Urothelium cell line (cell line): ENCODE measurements around the gene STK40.

Experiments used
- DNase-seq: peaks from one replicate; pipeline ENCODE4 v3.0.0; 2011; ENCODE audit warnings: low spot score, mixed read lengths
- FAIRE-seq: peaks from 2 replicates; lab custom pipeline; 2011; peaks lifted over from hg19 to GRCh38; lab: Jason Lieb, UNC

STK40 gene

GRCh38 chr1:36321119-36321951 lies 64.4 kb downstream of the STK40 start:
- DNase-seq: no peak
- no peak for FAIRE-seq

DNA sequence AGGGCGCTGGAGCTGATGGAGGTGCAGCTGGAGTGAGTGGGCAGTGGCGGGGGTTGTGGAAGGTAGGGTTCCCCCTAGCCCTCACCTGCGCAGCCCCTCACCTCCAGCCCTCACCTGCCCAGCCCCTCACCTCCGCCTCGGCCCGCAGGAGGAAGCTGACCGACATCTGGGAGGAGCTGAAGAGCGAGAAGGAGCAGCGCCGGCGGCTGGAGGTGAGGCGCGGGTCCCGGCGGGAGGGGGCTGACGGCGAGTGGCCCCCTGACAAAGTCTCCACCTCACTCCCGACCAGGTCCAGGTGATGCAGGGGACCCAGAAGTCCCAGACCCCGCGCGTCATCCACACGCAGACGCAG lies 65.0 kb downstream of the STK40 start:
- FAIRE-seq (no peak), DNase-seq (no peak)

DNA sequence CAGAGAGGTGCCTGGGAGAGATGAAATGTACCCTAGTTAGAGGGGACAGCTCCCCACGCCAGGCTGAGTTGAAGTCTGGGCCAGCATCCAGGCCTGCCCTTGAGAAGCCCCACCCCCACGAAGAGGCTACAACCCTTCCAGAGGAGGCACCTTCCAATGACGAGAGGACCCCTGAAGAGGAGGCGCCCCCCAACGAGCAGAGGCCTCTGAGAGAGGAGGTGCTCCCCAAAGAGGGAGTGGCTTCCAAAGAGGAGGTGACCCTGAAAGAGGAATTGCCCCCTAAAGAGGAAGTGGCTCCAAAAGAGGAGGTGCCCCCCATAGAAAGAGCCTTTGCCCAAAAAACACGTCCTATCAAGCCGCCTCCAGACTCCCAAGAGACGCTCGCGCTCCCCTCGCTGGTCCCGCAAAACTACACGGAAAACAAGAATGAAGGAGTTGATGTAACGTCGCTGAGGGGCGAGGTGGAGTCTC lies 65.4 kb downstream of the STK40 start:
- no peak for DNase-seq
- FAIRE-seq: no peak

GRCh38 chr1:36309397-36309796 lies 76.3 kb downstream of the STK40 start:
- no peak for DNase-seq
- no peak for FAIRE-seq

DNA sequence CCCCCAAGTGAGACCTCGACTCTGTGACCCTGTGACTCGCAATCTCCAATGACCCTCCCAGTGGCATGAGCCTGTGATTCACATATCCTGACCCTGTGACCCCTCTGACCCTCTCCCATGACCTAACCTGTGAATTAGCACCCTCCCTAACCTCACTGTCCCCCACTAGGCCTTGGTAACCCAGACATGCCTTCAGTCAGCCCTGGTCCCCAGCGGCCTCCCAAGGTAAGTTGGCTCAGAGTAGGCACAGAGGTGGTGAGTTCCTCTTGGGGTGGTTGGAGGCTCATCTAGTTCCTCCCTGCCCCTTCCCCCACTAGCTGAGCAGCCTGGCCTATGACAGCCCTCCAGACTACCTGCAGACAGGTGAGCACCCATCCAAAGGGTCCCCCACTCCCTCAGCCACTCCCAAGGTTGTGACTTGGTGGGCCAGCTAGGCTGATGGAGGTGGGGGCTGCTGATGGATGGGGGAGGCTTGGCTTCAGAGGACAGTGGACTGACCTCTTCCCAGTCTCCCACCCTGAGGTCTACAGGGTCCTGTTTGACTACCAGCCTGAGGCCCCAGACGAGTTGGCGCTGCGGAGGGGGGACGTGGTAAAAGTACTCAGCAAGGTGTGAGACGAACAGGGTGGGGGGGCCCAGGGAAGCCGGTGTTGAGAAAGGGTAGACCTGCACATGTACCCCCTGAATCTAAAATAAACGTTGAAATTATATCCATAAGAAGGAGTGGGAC lies 78.0 kb downstream of the STK40 start:
- no peak for DNase-seq
- FAIRE-seq: no peak

GRCh38 chr1:36306902-36307456 lies 78.7 kb downstream of the STK40 start:
- FAIRE-seq: no peak
- no peak for DNase-seq

- no peak for FAIRE-seq
- DNase-seq: no peak
Observed at GRCh38 chr1:36306210-36306901, 79.4 kb downstream of the STK40 start, which contains the start of gene SH3D21. Gene SH3D21 (plus strand): TSS chr1:36306368. CDS start chr1:36306421, 53 bp downstream.

DNA sequence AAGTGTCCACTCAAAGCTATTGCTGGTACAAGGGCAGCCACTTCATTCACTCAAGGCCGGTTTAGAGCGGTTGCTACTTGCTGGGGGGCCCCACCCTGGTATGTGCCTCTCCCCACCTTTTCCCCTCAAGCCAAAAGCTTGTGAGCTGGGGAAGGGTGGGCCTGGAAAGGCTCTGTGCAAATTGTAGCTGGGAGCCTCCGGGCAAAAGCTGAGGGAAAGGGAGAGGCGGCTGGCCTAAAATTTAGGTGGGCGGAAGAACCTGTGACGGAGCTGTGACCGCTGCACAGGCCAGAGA lies 79.9 kb downstream of the STK40 start:
- DNase-seq: no peak
- no peak for FAIRE-seq

GRCh38 chr1:36304970-36305914 lies 80.5 kb downstream of the STK40 start:
- DNase-seq (no peak), FAIRE-seq (no peak)

GRCh38 chr1:36304521-36304920 lies 81.2 kb downstream of the STK40 start:
- FAIRE-seq (no peak), DNase-seq (no peak)

DNA sequence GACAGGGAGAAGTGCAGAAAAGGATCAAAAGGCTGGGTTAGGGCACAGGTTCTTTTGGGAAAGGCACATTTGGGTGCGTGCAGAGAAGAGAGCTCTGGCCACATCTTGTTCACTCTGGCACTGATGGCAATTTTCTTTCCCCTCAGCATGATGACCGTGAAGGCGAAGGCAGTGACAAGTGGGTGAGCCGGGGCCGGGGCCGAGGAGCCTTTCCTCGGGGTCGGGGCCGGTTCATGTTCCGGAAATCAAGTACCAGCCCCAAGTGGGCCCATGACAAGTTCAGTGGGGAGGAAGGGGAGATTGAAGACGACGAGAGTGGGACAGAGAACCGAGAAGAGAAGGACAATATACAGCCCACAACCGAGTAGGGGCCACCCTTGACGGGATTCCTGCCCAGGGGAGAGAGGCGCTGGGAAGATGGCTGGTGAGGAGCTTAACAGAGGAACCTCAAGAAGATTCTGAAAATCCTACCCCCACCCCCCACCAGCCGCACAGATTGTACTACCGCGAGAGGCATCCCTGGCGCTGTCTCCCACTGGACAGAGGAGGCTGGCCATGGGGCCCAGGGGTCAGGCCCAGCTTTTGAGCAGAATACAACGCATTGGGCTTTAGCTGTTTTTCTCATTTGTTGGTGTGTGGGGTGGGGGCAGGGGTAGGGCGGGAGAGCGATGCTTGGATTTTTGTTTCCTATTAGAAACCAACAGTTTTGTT lies 81.9 kb downstream of the STK40 start:
- DNase-seq (no peak), FAIRE-seq (no peak)

- DNase-seq: no peak
- FAIRE-seq: no peak
Observed at GRCh38 chr1:36303244-36303643, 82.5 kb downstream of the STK40 start.

- DNase-seq (no peak), FAIRE-seq (no peak)
Observed at GRCh38 chr1:36301220-36301619, 84.5 kb downstream of the STK40 start.

- FAIRE-seq: no peak
- no peak for DNase-seq
Observed at GRCh38 chr1:36300526-36300925, 85.2 kb downstream of the STK40 start.

DNA sequence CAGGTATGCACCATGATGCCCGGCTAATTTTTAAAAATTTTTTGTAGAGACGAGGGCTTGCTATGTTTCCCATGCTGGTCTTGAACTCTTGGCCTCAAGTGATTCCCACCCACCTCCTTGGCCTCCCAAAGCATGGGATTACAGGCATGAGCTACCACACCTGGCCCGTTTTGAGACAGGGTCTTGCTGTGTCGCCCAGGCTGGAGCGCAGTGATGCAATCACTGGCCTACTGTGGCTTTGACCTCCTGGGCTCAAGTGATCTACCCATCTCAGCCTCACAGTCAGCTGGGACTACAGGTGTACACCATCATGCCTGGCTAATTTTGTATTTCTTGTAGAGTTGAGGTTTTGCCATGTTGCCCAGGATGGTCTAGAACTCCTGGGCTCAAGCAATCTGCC lies 87.1 kb downstream of the STK40 start:
- FAIRE-seq (no peak), DNase-seq (no peak)

DNA sequence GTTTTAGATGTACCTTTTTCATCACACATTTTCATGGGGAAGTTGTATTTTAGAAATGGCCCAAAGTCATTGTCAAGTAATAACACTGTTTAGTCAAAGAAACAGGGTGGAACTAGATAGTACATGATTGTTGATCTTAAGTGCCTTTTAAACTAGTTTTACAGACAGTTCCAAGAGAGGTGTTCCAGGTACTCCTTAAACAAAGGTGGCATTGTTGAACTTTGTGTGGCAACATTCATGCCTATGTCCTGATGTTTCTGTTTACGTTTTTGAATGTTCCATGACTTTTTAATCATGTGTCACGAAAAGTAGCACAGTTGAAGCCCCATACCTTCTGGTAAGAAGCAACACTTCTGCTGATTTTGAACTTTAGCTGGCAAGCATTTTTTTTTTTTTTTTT lies 88.7 kb downstream of the STK40 start:
- no peak for FAIRE-seq
- no peak for DNase-seq

GRCh38 chr1:36295390-36295789 lies 90.3 kb downstream of the STK40 start:
- no peak for FAIRE-seq
- DNase-seq: no peak
